GM23338 (cell line): ENCODE measurements around the gene NPAT. TPM values are rescaled to one million over a fixed set of nuclear protein-coding genes. Genes with fewer than 3 reads are reported as not detected.

Experiments
- ATAC-seq: fragments of 200-7000 bp; cut with Tn5 transposase; 3 replicates; pipeline ENCODE4 v1.9.1; 2020
- DNase-seq: peaks from one replicate; pipeline ENCODE4 v3.0.0-alpha.2; 2015; ENCODE audit warnings: low spot score
- H2AFZ ChIP-seq: fragments of 200-600 bp; sonication (generic); 2 replicates; pipeline ENCODE4 v1.8.0; 2016; ENCODE audit warnings: antibody characterized with exemption, mild to moderate bottlenecking, moderate library complexity
- H3F3A ChIP-seq: fragments of 200-600 bp; sonication (generic); replicated peaks from 2 replicates; pipeline ENCODE4 v1.8.0; 2017; ENCODE audit warnings: antibody characterized with exemption, mixed run types, low read depth
- H3K27ac ChIP-seq: fragments of 200-600 bp; sonication (generic); 2 replicates; pipeline ENCODE4 v1.6.1; 2016; ENCODE audit warnings: low read depth
- H3K27me3 ChIP-seq: fragments of 200-600 bp; sonication (generic); 2 replicates; pipeline ENCODE4 v1.8.0; 2016; ENCODE audit warnings: mild to moderate bottlenecking, mixed run types, moderate library complexity; ENCODE audit not compliant: insufficient read depth
- H3K36me3 ChIP-seq: fragments of 200-600 bp; sonication (generic); 2 replicates; pipeline ENCODE4 v1.8.0; 2016; ENCODE audit warnings: mild to moderate bottlenecking; ENCODE audit not compliant: insufficient read depth
- H3K4me1 ChIP-seq: fragments of 200-600 bp; sonication (generic); 2 replicates; pipeline ENCODE4 v1.8.0; 2016; ENCODE audit warnings: mild to moderate bottlenecking, moderate library complexity; ENCODE audit not compliant: insufficient read depth
- H3K4me2 ChIP-seq: fragments of 200-600 bp; sonication (generic); 2 replicates; pipeline ENCODE4 v1.7.1; 2017; ENCODE audit warnings: mixed run types
- H3K4me3 ChIP-seq: fragments of 200-600 bp; sonication (generic); 2 replicates; pipeline ENCODE4 v1.6.1; 2016; ENCODE audit warnings: mixed run types
- H3K79me2 ChIP-seq: fragments of 200-600 bp; sonication (generic); replicated peaks from 2 replicates; pipeline ENCODE4 v1.8.0; 2017; ENCODE audit warnings: mild to moderate bottlenecking; ENCODE audit not compliant: insufficient read depth
- H3K9me2 ChIP-seq: fragments of 200-600 bp; sonication (generic); 2 replicates; pipeline ENCODE4 v1.8.0; 2017; ENCODE audit not compliant: insufficient read depth
- H4K20me1 ChIP-seq: fragments of 200-600 bp; sonication (generic); replicated peaks from 2 replicates; pipeline ENCODE4 v1.8.0; 2017; ENCODE audit warnings: mild to moderate bottlenecking; ENCODE audit not compliant: insufficient read depth
- H3K27ac Mint-ChIP-seq: 2 replicates; pipeline ENCODE4 v1.8.0; 2020; ENCODE audit warnings: inconsistent platforms, mild to moderate bottlenecking, moderate library complexity, mixed read lengths
- H3K27me3 Mint-ChIP-seq: 3 replicates; pipeline ENCODE4 v1.8.0; 2022; ENCODE audit warnings: low read depth, mild to moderate bottlenecking, moderate library complexity, mixed read lengths, inconsistent platforms; ENCODE audit not compliant: insufficient read depth, poor library complexity
- H3K36me3 Mint-ChIP-seq: 3 replicates; pipeline ENCODE4 v1.8.0; 2021; ENCODE audit warnings: low read depth, mild to moderate bottlenecking, inconsistent platforms, moderate library complexity, mixed read lengths
- H3K4me1 Mint-ChIP-seq: 3 replicates; pipeline ENCODE4 v1.8.0; 2020; ENCODE audit warnings: mild to moderate bottlenecking, inconsistent platforms, mixed read lengths
- H3K4me3 Mint-ChIP-seq: 3 replicates; pipeline ENCODE4 v1.8.0; 2021; ENCODE audit warnings: moderate library complexity, mild to moderate bottlenecking, inconsistent platforms, mixed read lengths
- H3K9me3 Mint-ChIP-seq: 3 replicates; pipeline ENCODE4 v1.8.0; 2020; ENCODE audit warnings: moderate library complexity, mild to moderate bottlenecking, inconsistent platforms, mixed read lengths
- CREB1 ChIP-seq: fragments of 250-450 bp; sonication (Bioruptor Pico); IDR thresholded peaks from 2 replicates; pipeline ENCODE4 v1.5.0; 2020; ENCODE audit warnings: low read depth, mild to moderate bottlenecking, moderate library complexity
- CTCF ChIP-seq, 2 experiments: fragments of 200-600 bp in 1 of 2; sonication (generic) in 1 of 2; conservative IDR thresholded peaks; 2 replicates each; pipeline versions ENCODE4 v1.5.1 to v1.6.1; 2016 to 2017; ENCODE audit warnings: antibody characterized with exemption in 2 of 2, low read depth in 2 of 2, mild to moderate bottlenecking in 2 of 2, moderate library complexity in 1 of 2
- EZH2 ChIP-seq: fragments of 200-600 bp; sonication (generic); IDR thresholded peaks from one replicate; pipeline ENCODE4 v1.8.0; 2017; ENCODE audit warnings: antibody characterized with exemption, mild to moderate bottlenecking, low read depth; ENCODE audit not compliant: unreplicated experiment
- JUNB ChIP-seq: IDR thresholded peaks from one replicate; pipeline ENCODE4 v1.6.1; 2016; ENCODE audit warnings: antibody characterized with exemption; ENCODE audit not compliant: unreplicated experiment
- NANOG ChIP-seq: IDR thresholded peaks from 2 replicates; pipeline ENCODE4 v1.6.1; 2016; ENCODE audit warnings: antibody characterized with exemption, borderline replicate concordance
- POLR2AphosphoS5 ChIP-seq: IDR thresholded peaks from 2 replicates; pipeline ENCODE4 v1.6.1; 2016; ENCODE audit warnings: antibody characterized with exemption, low read depth
- REST ChIP-seq: IDR thresholded peaks from one replicate; pipeline ENCODE4 v1.6.1; 2018; ENCODE audit warnings: antibody characterized with exemption; ENCODE audit not compliant: unreplicated experiment
- STAT1 ChIP-seq: IDR thresholded peaks from one replicate; pipeline ENCODE4 v1.6.1; 2016; ENCODE audit warnings: antibody characterized with exemption; ENCODE audit not compliant: unreplicated experiment
- ZNF114 ChIP-seq: fragments of 250-450 bp; sonication (Bioruptor Pico); IDR thresholded peaks from 2 replicates; pipeline ENCODE4 v1.5.0; 2020; ENCODE audit warnings: mild to moderate bottlenecking, moderate library complexity
- ZNF331 ChIP-seq: fragments of 250-450 bp; sonication (Bioruptor Pico); IDR thresholded peaks from 2 replicates; pipeline ENCODE4 v1.5.0; 2020; ENCODE audit warnings: low read depth, mild to moderate bottlenecking, moderate library complexity
- polyA plus RNA-seq: library from polyadenylated mRNA; unstranded; fragments of >200 nt; fragmentation: Nextera tagmentation; extraction: Ambion mirVana; gene quantifications from 2 replicates; pipeline ENCODE4 v1.2.1, GENCODE V29; 2016
- total RNA-seq: library from RNA; depleted of rRNA; stranded (reverse); fragments of >200 nt; shearing (Covaris generic); gene quantifications from 2 replicates; pipeline ENCODE4 v1.2.3, GENCODE V29; 2014
- TF ChIP-seq, protein P1 (sequence below): IDR thresholded peaks from 2 replicates; pipeline ENCODE4 v1.6.1; 2016; ENCODE audit warnings: antibody characterized with exemption

NPAT gene
- total and polyA plus RNA-seq, 2 experiments from 2014 or later: 24.2 to 25.1 TPM

DNA sequence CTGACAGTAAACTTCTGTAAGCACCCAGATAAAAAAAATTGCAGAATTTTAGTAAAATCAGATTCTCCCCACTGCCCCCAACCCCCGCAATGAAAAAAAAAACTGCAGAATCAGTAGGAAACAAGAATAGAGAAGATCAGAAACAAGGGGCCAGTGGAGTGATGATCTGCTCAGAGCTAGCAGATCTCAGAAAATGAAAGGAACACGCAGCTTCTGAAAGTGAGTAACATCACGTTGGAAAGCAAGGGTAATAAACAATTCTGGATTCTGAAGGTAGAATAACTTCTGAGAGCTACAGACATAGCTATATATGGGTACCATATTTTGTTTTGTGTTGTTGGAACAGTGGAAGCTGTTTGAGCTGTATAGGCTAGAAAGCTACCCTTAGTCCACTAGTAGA, 77.8 kb downstream of the NPAT start (continued):
- no peak for TF ChIP-seq REST
- TF ChIP-seq JUNB: no peak
- no peak for TF ChIP-seq POLR2AphosphoS5
- TF ChIP-seq STAT1: no peak
- TF ChIP-seq CTCF (conservative IDR thresholded peaks at IDR 0.05; ENCODE audit: low read depth in 2 of 2): no peak
- no peak for TF ChIP-seq CREB1 (CRISPR knock-in tag)
- TF ChIP-seq NANOG: no peak
- no peak for TF ChIP-seq EZH2
- TF ChIP-seq ZNF331 (CRISPR knock-in tag): no peak
- TF ChIP-seq, protein P1, sequence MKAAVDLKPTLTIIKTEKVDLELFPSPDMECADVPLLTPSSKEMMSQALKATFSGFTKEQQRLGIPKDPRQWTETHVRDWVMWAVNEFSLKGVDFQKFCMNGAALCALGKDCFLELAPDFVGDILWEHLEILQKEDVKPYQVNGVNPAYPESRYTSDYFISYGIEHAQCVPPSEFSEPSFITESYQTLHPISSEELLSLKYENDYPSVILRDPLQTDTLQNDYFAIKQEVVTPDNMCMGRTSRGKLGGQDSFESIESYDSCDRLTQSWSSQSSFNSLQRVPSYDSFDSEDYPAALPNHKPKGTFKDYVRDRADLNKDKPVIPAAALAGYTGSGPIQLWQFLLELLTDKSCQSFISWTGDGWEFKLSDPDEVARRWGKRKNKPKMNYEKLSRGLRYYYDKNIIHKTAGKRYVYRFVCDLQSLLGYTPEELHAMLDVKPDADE: no peak
- TF ChIP-seq ZNF114 (CRISPR knock-in tag): no peak

- no peak overlapping the region for H3K4me2 ChIP-seq
- no peaks in the 10 kb centered on the region for H3K27me3 ChIP-seq
- H4K20me1 ChIP-seq: no peaks in the 10 kb centered on the region
- H3K36me3 ChIP-seq: peaks cover 15% of the 10 kb centered on the region
- no peak overlapping the region for H3K4me3 ChIP-seq
- H3F3A ChIP-seq: no peaks in the 10 kb centered on the region
- H3K27me3 Mint-ChIP-seq: peaks cover 4% of the 10 kb centered on the region
- TF ChIP-seq EZH2 (no peak), POLR2AphosphoS5 (no peak)
- DNase-seq: no peak
- no peak overlapping the region for H2AFZ ChIP-seq
- no peaks in the 10 kb centered on the region for H3K4me1 Mint-ChIP-seq
- H3K79me2 ChIP-seq: no peaks in the 10 kb centered on the region
- no peaks in the 10 kb centered on the region for H3K9me3 Mint-ChIP-seq
- H3K4me1 ChIP-seq: no peaks in the 10 kb centered on the region
- no peak overlapping the region for H3K4me3 Mint-ChIP-seq
- no peak overlapping the region for H3K27ac Mint-ChIP-seq
- no peaks in the 10 kb centered on the region for H3K9me2 ChIP-seq
- ATAC-seq: no peak
- no peak overlapping the region for H3K27ac ChIP-seq
- peaks cover 38% of the 10 kb centered on the region for H3K36me3 Mint-ChIP-seq
These were observed 80.1 kb downstream of the NPAT start for GRCh38 chr11:108142304-108142703.
